H9 (cell line): ENCODE results near the gene PPP2R3C. TPM values are rescaled to one million over a fixed set of nuclear protein-coding genes. Genes with fewer than 3 reads are reported as not detected.

ENCODE experiments used
- DNase-seq: peaks from one replicate; pipeline ENCODE4 v3.0.0-alpha.2; 2017
- H2AFZ ChIP-seq: one replicate; pipeline ENCODE4 v1.6.1; 2013; ENCODE audit warnings: mild to moderate bottlenecking, low read length, control low read depth, moderate library complexity
- H2AK5ac ChIP-seq: 2 replicates; pipeline ENCODE4 v1.6.1; 2013; ENCODE audit warnings: low read length, control low read depth, mixed read lengths; ENCODE audit not compliant: insufficient read length
- H2BK120ac ChIP-seq: one replicate; pipeline ENCODE4 v1.6.1; 2013; ENCODE audit warnings: low read depth, mild to moderate bottlenecking, low read length, control low read depth, inconsistent platforms; ENCODE audit not compliant: poor library complexity, severe bottlenecking
- H2BK12ac ChIP-seq: 2 replicates; pipeline ENCODE4 v1.6.1; 2013; ENCODE audit warnings: low read length, control low read depth, mixed read lengths, low read depth; ENCODE audit not compliant: insufficient read length
- H2BK15ac ChIP-seq: 2 replicates; pipeline ENCODE4 v1.6.1; 2013; ENCODE audit warnings: low read depth, low read length, control low read depth
- H2BK20ac ChIP-seq: one replicate; pipeline ENCODE4 v1.6.1; 2013; ENCODE audit warnings: low read depth, mild to moderate bottlenecking, low read length, control low read depth, inconsistent platforms; ENCODE audit not compliant: poor library complexity, severe bottlenecking
- H2BK5ac ChIP-seq: 2 replicates; pipeline ENCODE4 v1.6.1; 2013; ENCODE audit warnings: low read length, control low read depth, mixed read lengths; ENCODE audit not compliant: insufficient read length
- H3K14ac ChIP-seq: 2 replicates; pipeline ENCODE4 v1.6.1; 2013; ENCODE audit warnings: low read length, control low read depth; ENCODE audit not compliant: insufficient read depth
- H3K18ac ChIP-seq: 2 replicates; pipeline ENCODE4 v1.6.1; 2013; ENCODE audit warnings: low read depth, mild to moderate bottlenecking, mixed read lengths, low read length, control low read depth; ENCODE audit not compliant: insufficient read length
- H3K23ac ChIP-seq: 2 replicates; pipeline ENCODE4 v1.6.1; 2013; ENCODE audit warnings: low read length, control low read depth, mixed read lengths, low read depth; ENCODE audit not compliant: insufficient read length
- H3K23me2 ChIP-seq: 2 replicates; pipeline ENCODE4 v1.6.1; 2013; ENCODE audit warnings: low read depth, mild to moderate bottlenecking, mixed read lengths, low read length, control low read depth; ENCODE audit not compliant: insufficient read length, poor library complexity, severe bottlenecking
- H3K27ac ChIP-seq: 2 replicates; pipeline ENCODE4 v1.5.1; 2013; ENCODE audit warnings: low read length, control low read depth, mixed read lengths, low read depth; ENCODE audit not compliant: insufficient read length
- H3K27me3 ChIP-seq: 2 replicates; pipeline ENCODE4 v1.6.1; 2013; ENCODE audit warnings: low read length, control low read depth, inconsistent platforms; ENCODE audit not compliant: insufficient read depth
- H3K4ac ChIP-seq: 2 replicates; pipeline ENCODE4 v1.6.1; 2013; ENCODE audit warnings: low read depth, mild to moderate bottlenecking, control low read depth, inconsistent platforms, low read length, moderate library complexity
- H3K4me1 ChIP-seq: 2 replicates; pipeline ENCODE4 v1.6.1; 2013; ENCODE audit warnings: low read length, control low read depth, inconsistent platforms; ENCODE audit not compliant: insufficient read depth
- H3K4me2 ChIP-seq: 2 replicates; pipeline ENCODE4 v1.6.1; 2013; ENCODE audit warnings: low read length, control low read depth, mixed read lengths; ENCODE audit not compliant: insufficient read length, insufficient read depth
- H3K56ac ChIP-seq: 2 replicates; pipeline ENCODE4 v1.6.1; 2013; ENCODE audit warnings: low read depth, mild to moderate bottlenecking, mixed read lengths, low read length, control low read depth; ENCODE audit not compliant: insufficient read length
- H3K79me1 ChIP-seq: 2 replicates; pipeline ENCODE4 v1.6.1; 2013; ENCODE audit warnings: low read depth, mild to moderate bottlenecking, moderate library complexity, low read length, control low read depth, inconsistent platforms; ENCODE audit not compliant: insufficient read depth, poor library complexity, severe bottlenecking
- H3K79me2 ChIP-seq: 2 replicates; pipeline ENCODE4 v1.6.1; 2013; ENCODE audit warnings: low read length, control low read depth, inconsistent platforms; ENCODE audit not compliant: insufficient read depth
- H3K9ac ChIP-seq: 2 replicates; pipeline ENCODE4 v1.6.1; 2013; ENCODE audit warnings: low read length, control low read depth, mixed read lengths; ENCODE audit not compliant: insufficient read length; ENCODE audit errors: extremely low read depth
- H3K9me3 ChIP-seq: one replicate; pipeline ENCODE4 v1.6.1; 2013; ENCODE audit warnings: low read depth, low read length, inconsistent platforms; ENCODE audit not compliant: control insufficient read depth
- H3T11ph ChIP-seq: one replicate; pipeline ENCODE4 v1.6.1; 2013; ENCODE audit warnings: mild to moderate bottlenecking, low read length, control low read depth, inconsistent platforms
- H4K20me1 ChIP-seq: one replicate; pipeline ENCODE4 v1.6.1; 2013; ENCODE audit not compliant: control insufficient read depth, insufficient read length, insufficient read depth
- H4K5ac ChIP-seq: 2 replicates; pipeline ENCODE4 v1.6.1; 2013; ENCODE audit warnings: low read depth, mild to moderate bottlenecking, mixed read lengths, low read length, control low read depth; ENCODE audit not compliant: insufficient read length
- H4K8ac ChIP-seq: replicated peaks from 2 replicates; pipeline ENCODE4 v1.6.1; 2013; ENCODE audit warnings: low read length, control low read depth, mixed read lengths, low read depth; ENCODE audit not compliant: insufficient read length
- H4K91ac ChIP-seq: 2 replicates; pipeline ENCODE4 v1.6.1; 2013; ENCODE audit warnings: low read depth, mild to moderate bottlenecking, moderate library complexity, mixed read lengths, low read length, control low read depth; ENCODE audit not compliant: insufficient read length
- H3K27ac Mint-ChIP-seq, 3 experiments: 2 replicates in 2 of 3; 3 replicates in 1 of 3; pipeline ENCODE4 v1.8.0; 2020 to 2021; ENCODE audit warnings: mixed read lengths in 3 of 3, mild to moderate bottlenecking in 1 of 3, moderate library complexity in 1 of 3
- H3K27me3 Mint-ChIP-seq: 2 replicates; pipeline ENCODE4 v1.8.0; 2021; ENCODE audit warnings: low read depth, mild to moderate bottlenecking, moderate library complexity, mixed read lengths
- H3K36me3 Mint-ChIP-seq, 3 experiments: 2 replicates in 2 of 3; 3 replicates in 1 of 3; pipeline ENCODE4 v1.8.0; 2020 to 2021; ENCODE audit warnings: low read depth in 3 of 3, mixed read lengths in 3 of 3; ENCODE audit not compliant: insufficient read depth in 1 of 3
- H3K4me1 Mint-ChIP-seq, 2 experiments: 2 replicates each; pipeline ENCODE4 v1.8.0; 2020; ENCODE audit warnings: mixed read lengths in 2 of 2
- H3K4me3 Mint-ChIP-seq, 2 experiments: 2 replicates in 1 of 2; 3 replicates in 1 of 2; pipeline ENCODE4 v1.8.0; 2020 to 2021; ENCODE audit warnings: mild to moderate bottlenecking in 2 of 2, mixed read lengths in 2 of 2, moderate library complexity in 1 of 2
- H3K9me3 Mint-ChIP-seq, 2 experiments: 2 replicates in 1 of 2; 3 replicates in 1 of 2; pipeline ENCODE4 v1.8.0; 2020; ENCODE audit warnings: mild to moderate bottlenecking in 2 of 2, mixed read lengths in 2 of 2, moderate library complexity in 1 of 2
- CTCF ChIP-seq: fragments of 200-600 bp; sonication (generic); conservative IDR thresholded peaks from 3 replicates; pipeline ENCODE4 v1.8.0; 2021; ENCODE audit warnings: antibody characterized with exemption, mild to moderate bottlenecking
- WGBS: extraction: QIAGEN DNeasy Blood & Tissue Kit; methylation state at CpG from one replicate; pipeline ENCODE4 v1.1.7; 2013; ENCODE audit warnings: missing lambda C conversion rate, low lambda C conversion rate, mixed read lengths; ENCODE audit not compliant: insufficient read length; ENCODE audit errors: extremely low coverage; 5-methylcytosine and 5-hydroxymethylcytosine counted together
- total RNA-seq: library from RNA; stranded (reverse); gene quantifications from 2 replicates; pipeline ENCODE4 v1.2.1, GENCODE V29; 2021

Gene PPP2R3C
- total RNA-seq, 1 experiment from 2014 or later, result 51.1 TPM

GRCh38 chr14:35123388-35123703 is 1.6 kb upstream of the PPP2R3C start:
- Mint-ChIP-seq H3K36me3 (peaks cover 2 to 41% (median 31%) of the 10 kb centered on the region in 3 experiments; a peak in 6 of 7 replicates), H3K9me3 (no peaks in the 10 kb centered on the region; a peak in 1 of 5 replicates), H3K27ac (peak overlapping the region in 1 of 3 experiments; percentile 100; a peak in 3 of 7 replicates), H3K4me3 (peak overlapping the region; percentile 91 to 96), H3K4me1 (peaks cover 16 to 17% of the 10 kb centered on the region in 2 experiments), H3K27me3 (no peaks in the 10 kb centered on the region)
- Histone ChIP-seq H3K79me2 (no peaks in the 10 kb centered on the region), H3K56ac (no peak overlapping the region), H2AK5ac (no peak overlapping the region), H3K9me3 (no peaks in the 10 kb centered on the region), H4K5ac (no peak overlapping the region), H4K8ac (no peak overlapping the region), H2BK20ac (no peak overlapping the region), H2BK12ac (no peak overlapping the region), H2BK120ac (no peak overlapping the region), H3K79me1 (peaks cover 2% of the 10 kb centered on the region), H3K23ac (no peak overlapping the region), H3K23me2 (peaks cover 16% of the 10 kb centered on the region), H2BK5ac (no peak overlapping the region), H3K9ac (peak overlapping the region; percentile 96), H3T11ph (no peak overlapping the region), H3K14ac (no peak overlapping the region), H2AFZ (no peak overlapping the region), H4K91ac (no peak overlapping the region), H3K27ac (no peak overlapping the region), H3K4me2 (peak overlapping the region; percentile 47), H3K18ac (no peak overlapping the region), H3K4me1 (no peaks in the 10 kb centered on the region), H2BK15ac (no peak overlapping the region), H3K4ac (no peak overlapping the region), H3K27me3 (no peaks in the 10 kb centered on the region), H4K20me1 (no peaks in the 10 kb centered on the region)
- WGBS, result no CpG with 5 or more reads among the region's 3 CpGs
- DNase-seq, result no peak
- no peak for TF ChIP-seq CTCF
